ENCODE data around the gene ZNF274.
"Not testable (repeated sequence)": the region's sequence is repeated elsewhere in the genome, so short reads cannot be mapped to it uniquely, and the experiment has no call there.

ZNF274 gene

GRCh38 chr19:58212336-58213074 lies 29.6 kb downstream of the ZNF274 start:
- no peak for DNase-seq (ENCODE audit: low spot score)

- DNase-seq (ENCODE audit: low spot score), result no peak
These were observed 30.2 kb downstream of the ZNF274 start for GRCh38 chr19:58213075-58213369.

- DNase-seq (ENCODE audit: low spot score), result no peak
These were observed 34.2 kb downstream of the ZNF274 start for GRCh38 chr19:58217069-58217481.

- DNase-seq (ENCODE audit: low spot score), result no peak
These were observed 34.9 kb downstream of the ZNF274 start for GRCh38 chr19:58217607-58218391.

GRCh38 chr19:58218899-58219298 lies 36.0 kb downstream of the ZNF274 start:
- no peak for DNase-seq (ENCODE audit: low spot score)

- DNase-seq (ENCODE audit: low spot score), result no peak
These were observed 45.2 kb downstream of the ZNF274 start for GRCh38 chr19:58227964-58228584.

- peak; percentile 84 for DNase-seq (ENCODE audit: low spot score)
These were observed 45.9 kb downstream of the ZNF274 start, which contains the start of gene ZNF544 for GRCh38 chr19:58228585-58229254. Gene ZNF544 (plus strand): TSS chr19:58228914. CDS start chr19:58244024, 15,110 bp downstream.

- DNase-seq (ENCODE audit: low spot score), result peak; percentile 57
These were observed 46.4 kb downstream of the ZNF274 start for GRCh38 chr19:58229255-58229639.

- DNase-seq (ENCODE audit: low spot score), result no peak
These were observed 54.5 kb downstream of the ZNF274 start for GRCh38 chr19:58237324-58237723.

GRCh38 chr19:58243351-58243750 lies 60.5 kb downstream of the ZNF274 start:
- no peak for DNase-seq (ENCODE audit: low spot score)

GRCh38 chr19:58248886-58249285 lies 66.0 kb downstream of the ZNF274 start:
- no peak for DNase-seq (ENCODE audit: low spot score)

- no peak for DNase-seq (ENCODE audit: low spot score)
These were observed 69.3 kb downstream of the ZNF274 start for GRCh38 chr19:58252102-58252685.

- DNase-seq (ENCODE audit: low spot score), result not testable (repeated sequence)
These were observed 75.4 kb downstream of the ZNF274 start for GRCh38 chr19:58258259-58258658.

- DNase-seq (ENCODE audit: low spot score), result no peak
These were observed 78.7 kb downstream of the ZNF274 start for GRCh38 chr19:58261600-58261967.

GRCh38 chr19:58261968-58262921 lies 79.4 kb downstream of the ZNF274 start:
- no peak for DNase-seq (ENCODE audit: low spot score)

GRCh38 chr19:58262922-58263296 lies 80.0 kb downstream of the ZNF274 start:
- no peak for DNase-seq (ENCODE audit: low spot score)
